HG02678 (cell line): ENCODE results near the gene TSPEAR.
"Not testable (repeated sequence)": the region's sequence is repeated elsewhere in the genome, so short reads cannot be mapped to it uniquely, and the experiment has no call there.

ENCODE experiments used
- ATAC-seq: cut with Tn5 transposase; IDR thresholded peaks from one replicate; pipeline ENCODE4 v1.9.1; 2021; ENCODE audit warnings: mild to moderate bottlenecking, moderate library complexity; ENCODE audit not compliant: unreplicated experiment

TSPEAR gene

DNA sequence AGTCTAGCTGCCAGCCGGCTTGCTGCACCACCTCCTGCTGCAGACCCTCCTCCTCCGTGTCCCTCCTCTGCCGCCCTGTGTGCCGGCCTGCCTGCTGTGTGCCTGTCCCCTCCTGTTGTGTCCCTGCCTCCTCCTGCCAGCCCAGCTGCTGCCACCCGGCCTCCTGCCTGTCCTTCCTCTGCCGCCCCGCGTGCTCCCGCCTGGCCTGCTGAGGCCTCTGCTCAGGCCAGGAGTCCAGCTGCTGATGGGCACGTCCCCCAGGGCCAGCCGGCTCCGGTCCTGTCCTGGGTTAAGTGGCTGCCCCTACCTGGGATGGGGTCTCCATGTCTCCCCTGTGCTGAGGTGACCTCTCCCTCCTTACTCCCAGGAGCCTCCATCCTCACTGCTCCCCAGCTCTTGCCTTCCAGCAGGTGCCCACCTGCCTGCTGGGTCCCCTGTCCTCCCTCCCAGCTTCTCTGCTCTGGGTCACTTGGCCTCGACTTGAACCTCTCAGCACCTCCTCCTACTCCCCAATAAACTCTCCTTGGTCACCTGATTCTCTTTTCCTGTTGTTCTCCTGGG is 98.6 kb downstream of the TSPEAR start:
- ATAC-seq = no peak

DNA sequence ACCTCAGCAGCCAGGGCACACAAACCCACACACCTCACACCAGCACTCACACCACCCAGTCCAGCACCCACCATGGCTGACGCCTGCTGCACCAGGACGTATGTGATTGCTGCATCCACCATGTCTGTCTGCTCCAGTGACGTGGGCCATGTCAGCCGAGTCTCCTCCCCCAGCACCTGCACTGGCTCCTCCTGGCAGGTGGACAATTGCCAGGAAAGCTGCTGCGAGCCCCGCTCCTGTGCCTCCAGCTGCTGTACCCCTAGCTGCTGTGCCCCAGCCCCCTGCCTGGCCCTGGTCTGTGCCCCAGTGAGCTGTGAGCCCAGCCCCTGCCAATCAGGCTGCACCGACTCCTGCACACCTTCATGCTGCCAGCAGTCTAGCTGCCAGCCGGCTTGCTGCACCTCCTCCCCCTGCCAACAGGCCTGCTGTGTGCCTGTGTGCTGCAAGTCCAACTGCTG is 99.3 kb downstream of the TSPEAR start, which contains the start of gene KRTAP10-8:
KRTAP10-8 (plus strand) TSS at position 51 of the 458 bp plus-strand sequence; CDS start at position 73, 22 bp downstream.
- ATAC-seq = no peak

DNA sequence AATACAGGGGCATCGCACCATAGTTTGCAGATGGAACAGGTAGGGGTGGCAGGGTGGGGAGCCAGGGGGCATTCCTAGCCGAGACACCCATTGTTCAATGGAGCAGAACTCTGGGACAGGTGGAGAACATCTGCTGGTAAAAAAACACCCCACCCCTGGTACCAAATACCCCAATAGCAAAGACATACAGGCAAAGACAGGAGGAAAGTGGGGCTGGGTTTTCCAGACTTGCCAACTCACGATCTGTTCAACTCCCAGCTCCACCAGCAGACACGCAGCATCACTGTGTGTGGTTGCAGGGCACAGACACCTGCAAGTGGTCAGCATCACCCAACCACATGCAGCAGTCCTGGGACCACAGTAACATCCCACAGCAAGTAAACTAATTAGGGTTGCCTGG is 99.8 kb downstream of the TSPEAR start:
- ATAC-seq = no peak

DNA sequence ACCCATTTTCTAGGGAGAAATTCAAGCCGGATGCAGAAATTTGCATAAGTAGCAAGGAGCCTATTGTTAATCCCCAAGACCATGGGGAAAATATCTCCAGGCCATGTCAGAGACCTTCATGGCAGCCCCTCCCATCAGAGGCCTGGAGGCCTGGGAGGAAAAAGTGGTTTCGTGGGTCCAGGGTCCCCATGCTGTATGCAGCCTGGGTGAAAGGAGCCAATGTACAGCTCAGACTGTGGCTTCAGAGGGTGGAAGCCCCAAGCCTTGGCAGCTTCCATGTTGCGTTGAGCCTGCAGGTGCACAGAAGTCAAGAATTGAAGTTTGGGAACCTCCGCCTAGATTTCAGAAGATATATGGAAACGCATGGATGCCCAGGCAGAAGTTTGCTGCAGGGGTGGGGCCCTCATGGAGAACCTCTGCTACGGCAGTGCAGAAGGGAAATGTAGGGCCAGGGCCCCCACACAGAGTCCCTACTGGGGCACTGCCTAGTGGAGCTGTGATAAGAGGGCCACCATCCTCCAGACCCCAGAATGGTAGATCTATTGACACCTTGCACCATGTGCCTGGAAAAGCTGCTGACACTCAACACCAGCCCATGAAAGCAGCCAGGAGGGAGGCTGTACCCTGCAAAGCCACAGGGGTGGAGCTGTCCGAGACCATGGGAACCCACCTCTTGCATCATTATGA is 101.1 kb downstream of the TSPEAR start:
- ATAC-seq = not testable (repeated sequence)

DNA sequence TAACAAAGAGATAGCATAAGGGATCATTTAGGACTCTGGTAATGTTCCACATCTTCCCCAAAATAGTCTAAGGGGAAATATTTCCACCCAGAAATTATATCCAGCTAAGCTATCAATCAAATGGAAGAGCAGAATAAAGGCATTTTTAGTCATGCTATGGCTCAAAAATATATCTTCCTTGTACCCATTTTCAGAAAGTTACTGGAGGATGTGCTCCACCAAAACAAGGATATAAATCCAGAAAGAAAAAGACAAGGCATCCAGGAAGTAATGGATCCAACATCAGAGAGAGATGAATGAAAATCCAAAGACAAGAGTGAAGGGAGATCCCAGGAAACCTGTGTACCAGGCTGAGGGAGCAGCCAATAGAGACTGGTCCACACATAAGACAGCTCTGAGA is 102.2 kb downstream of the TSPEAR start:
- no peak for ATAC-seq

DNA sequence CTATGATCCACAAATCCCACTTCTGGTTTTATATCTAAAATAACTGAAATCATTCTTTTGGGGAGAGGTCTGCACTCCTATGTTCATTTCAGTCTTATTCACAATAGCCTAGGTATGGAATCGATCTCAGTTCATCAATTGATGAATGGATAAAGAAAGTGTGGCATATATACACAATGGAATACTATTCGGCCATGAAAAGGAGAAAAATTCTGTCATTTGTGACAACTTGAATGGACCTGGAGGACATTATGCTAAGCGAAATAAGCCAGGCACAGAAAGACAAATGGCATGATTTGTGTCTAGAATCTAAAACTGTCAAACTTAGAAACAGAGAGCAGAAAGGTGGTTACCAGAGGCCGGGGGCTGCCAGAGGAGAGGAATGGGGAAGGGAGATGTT is 104.9 kb downstream of the TSPEAR start:
- no peak for ATAC-seq

DNA sequence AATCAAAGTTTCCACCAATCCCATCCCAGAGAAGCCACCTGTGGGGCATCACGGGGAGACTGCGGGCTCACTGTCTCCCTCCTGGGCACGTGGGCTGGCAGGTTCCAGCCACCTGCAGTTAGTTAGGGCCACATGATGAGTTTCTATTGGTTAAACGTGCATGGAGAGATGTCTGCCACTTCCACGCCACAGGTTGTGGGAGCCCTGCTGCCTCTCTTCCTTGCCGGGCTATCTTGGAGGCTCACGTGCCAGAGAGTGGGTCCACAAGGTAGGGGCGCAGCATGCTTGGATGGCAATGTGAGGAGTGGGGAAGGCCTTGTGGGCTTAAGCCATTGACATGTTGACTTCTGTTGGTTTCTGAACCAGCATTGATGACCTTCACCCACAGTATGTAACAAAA is 107.5 kb downstream of the TSPEAR start:
- no peak for ATAC-seq

DNA sequence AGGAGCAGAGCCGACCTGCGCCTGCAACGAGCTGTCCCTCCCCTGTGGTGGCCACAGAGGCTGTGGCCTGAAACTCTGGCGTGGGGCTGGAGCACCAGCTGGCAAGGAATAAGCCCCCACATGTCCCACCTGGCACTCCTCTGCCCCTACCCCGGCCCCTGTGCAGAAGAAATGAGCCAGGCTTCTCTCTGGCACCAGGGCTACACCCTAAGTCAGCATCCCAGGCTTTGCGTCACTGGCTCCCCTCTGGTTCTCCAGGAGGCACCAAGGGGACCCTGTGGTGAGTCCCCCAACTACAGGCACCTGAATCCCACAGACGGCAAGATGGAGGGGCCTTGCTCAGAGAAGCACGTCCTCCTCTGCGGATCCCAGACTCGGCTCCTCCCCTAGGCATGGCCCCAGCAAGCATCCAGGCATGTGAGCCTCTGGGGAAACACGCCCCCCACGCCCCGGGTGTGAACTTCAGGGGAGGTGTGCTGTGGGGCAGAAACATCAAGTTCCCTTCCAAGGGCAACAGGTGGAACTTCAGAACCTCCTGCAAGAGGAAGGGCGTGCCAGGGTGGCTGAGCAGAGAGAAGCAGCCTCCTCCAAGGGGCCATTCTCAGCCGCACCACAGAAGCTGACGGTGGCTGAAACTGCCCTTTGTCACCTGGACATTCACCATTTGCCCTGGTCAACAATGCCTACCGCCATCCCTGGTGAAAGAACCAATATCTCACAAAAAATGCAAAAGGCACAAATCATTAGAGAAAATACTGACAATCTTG is 108.1 kb downstream of the TSPEAR start:
- ATAC-seq = no peak

DNA sequence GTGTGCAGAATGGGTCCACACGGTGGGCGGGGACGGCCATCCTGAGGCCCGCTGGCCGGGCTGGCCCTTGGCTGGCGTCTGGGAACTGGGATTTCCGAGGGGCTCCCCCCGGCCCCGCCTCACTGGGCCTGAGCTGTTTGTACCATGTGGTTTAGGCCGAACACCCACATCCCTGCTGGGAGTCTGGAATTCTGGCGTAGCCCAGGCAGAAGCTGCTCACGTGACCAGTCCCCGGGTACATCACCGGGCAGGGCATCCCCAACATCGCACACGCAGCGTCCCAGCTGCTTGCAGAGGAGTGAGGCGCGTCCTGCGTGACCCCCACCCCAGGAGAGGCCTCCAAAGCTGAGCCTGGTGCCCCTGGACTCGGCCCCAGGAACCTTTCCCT is 108.9 kb downstream of the TSPEAR start:
- ATAC-seq = no peak

DNA sequence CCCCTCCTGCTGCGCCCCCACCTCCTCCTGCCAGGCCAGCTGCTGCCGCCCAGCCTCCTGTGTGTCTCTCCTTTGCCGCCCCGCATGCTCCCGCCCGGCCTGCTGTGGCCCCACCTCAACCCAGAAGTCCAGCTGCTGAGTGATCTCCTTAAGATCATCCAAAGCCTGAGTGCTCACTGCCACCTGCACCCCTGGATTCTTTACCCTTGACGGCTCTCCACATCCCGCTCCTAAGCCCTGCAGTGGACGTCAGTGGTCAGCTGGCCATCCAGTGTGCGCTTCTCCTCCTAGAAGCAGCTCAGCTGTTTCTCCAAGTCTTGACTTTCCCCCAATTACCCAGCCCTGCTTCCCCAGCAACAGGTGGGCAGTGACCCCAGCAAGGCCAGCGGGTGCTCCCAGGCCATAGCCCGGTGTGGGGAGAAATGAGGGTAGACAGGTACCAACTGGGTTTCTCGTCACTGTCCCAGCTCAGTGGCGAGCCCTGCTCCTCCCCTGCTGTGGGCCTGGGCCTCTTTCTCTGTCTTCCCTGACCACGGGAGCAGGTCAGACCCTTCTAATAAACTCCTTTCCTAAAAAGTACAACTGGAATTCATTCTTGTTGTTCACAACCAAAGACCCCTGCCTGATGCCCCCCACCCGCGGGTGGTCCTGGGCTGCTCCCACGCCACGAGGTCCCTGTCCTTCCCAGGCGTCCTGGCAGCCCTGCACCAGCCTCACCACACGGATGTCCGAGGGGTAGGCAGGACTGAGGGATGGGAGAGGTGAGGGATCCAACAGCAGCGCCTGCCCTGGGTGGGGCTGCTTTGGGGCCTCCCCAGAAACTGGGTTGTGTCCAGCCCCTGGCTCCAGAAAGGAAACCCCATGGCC is 109.5 kb downstream of the TSPEAR start:
- ATAC-seq = no peak

DNA sequence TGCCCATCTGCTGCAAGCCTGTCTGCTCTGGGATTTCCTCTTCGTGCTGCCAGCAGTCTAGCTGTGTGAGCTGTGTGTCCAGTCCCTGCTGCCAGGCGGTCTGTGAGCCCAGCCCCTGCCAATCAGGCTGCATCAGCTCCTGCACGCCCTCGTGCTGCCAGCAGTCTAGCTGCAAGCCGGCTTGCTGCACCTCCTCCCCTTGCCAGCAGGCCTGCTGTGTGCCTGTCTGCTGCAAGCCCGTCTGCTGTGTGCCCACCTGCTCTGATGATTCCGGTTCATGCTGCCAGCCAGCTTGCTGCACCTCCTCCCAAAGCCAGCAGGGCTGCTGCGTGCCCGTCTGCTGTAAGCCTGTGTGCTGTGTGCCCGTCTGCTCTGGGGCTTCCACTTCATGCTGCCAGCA is 110.3 kb downstream of the TSPEAR start:
- not testable (repeated sequence) for ATAC-seq

DNA sequence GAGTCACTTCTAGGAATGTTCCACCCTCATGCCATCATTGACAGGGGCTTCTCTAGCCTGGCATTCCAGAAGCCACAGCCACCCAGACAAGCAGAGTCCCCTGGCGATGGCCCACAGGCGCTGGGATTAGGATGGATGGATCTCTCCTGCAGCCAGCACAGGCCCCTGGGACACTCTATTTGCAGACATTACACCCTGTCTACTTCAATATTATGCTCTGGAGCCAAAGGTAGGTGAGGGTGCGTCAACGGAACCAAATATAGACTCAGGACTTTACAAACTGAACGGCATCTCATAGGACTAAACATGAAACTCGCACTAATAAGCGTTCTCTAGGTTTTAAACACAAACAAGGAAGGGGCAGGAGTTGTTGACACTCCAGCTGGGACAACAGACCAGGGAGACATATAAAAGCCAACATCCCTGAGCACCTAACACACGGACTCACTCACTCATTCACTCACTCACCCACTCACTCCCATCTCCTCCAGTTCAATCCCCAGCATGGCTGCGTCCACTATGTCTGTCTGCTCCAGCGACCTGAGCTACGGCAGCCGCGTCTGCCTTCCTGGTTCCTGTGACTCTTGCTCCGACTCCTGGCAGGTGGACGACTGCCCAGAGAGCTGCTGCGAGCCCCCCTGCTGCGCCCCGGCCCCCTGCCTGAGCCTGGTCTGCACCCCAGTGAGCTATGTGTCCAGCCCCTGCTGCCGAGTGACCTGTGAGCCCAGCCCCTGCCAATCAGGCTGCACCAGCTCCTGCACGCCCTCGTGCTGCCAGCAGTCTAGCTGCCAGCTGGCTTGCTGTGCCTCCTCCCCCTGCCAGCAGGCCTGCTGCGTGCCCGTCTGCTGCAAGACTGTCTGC is 111.0 kb downstream of the TSPEAR start, which contains the start of gene KRTAP10-7:
KRTAP10-7 (plus strand) TSS at position 480 of the 861 bp plus-strand sequence; CDS start at position 505, 25 bp downstream.
- ATAC-seq = not testable (repeated sequence)

DNA sequence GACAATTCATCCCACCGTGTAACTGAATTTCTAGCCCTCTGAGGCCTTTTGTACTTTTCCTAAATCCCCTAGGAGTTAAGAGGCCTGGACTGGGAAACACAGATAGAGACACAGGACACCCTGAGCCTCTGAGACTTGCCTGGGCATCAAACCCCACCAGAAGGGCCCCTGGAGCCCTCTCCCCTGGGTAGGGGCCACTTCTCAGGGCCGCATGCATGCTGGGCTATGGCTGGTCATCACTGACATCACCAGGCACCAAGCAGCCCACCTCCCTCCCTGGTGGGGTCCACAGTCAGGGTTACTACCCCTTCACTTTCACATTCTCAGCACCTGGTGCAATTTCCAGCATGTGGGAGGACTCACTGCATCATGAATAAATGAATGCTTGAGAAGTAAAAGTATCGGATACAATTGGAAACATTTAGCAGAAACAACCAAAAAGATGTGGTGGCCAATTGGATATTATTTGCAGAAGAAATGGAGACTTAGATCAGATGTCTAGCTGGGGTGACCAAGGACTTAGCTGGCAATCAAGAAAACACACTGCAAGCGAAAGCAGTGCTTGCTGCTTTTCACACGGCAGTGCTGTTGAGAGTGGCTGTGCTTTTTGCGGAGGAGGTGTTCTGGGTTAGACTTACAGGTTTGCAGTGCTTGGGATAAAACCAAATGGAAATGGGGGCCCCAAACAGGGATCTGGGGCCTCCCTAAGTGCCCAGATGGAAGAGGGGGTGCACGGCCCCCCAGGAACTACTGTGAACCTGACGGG is 111.9 kb downstream of the TSPEAR start:
- no peak for ATAC-seq

DNA sequence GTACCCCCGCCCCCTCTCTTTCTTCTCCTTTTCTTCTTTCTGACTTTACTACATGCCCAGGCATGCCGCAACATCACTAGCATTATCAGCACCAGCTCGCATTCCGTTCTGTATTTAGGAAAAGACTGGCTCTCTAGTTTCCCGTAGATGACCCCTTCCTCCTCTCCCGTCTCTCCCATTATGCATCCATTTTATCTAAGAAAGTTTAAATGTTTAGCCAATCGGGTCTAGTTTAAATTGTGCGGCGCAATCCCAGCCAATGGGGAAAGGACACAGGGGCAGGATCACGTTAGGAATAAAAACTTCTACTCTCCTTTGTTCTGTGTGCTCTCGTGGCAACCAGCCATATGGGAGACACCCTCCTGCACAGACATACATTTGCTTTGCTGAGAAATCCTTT is 113.3 kb downstream of the TSPEAR start:
- ATAC-seq = no peak

DNA sequence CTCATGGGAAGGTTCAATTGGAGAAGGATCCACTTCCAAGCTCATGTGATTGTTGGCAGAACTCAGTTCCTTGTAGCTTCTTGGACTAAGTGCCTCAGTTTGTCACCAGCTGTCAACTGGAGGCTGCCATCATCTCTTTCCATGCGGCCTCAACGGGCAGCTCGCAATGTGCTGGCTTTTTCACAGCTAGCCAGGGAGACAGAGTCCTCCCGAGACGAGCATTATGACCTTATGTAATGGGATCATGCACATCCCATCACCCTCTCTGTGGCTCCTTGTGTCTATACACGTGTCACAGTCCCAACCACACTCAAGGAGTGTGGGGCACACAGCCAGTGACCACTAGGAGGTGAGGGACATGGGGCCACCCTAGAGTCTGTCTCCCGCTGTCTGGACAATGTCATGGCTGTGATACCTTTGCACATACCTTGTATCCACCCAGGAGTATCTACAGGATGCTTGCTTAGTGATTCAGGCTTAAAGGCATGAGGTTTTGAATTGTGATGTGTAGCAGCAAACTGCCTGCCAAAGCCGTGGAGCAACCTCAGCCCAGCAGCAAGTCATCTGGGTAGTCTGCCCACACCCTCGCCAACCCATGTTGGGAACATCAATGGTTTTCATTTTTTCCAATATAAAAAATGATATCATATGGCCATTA is 115.2 kb downstream of the TSPEAR start:
- no peak for ATAC-seq

DNA sequence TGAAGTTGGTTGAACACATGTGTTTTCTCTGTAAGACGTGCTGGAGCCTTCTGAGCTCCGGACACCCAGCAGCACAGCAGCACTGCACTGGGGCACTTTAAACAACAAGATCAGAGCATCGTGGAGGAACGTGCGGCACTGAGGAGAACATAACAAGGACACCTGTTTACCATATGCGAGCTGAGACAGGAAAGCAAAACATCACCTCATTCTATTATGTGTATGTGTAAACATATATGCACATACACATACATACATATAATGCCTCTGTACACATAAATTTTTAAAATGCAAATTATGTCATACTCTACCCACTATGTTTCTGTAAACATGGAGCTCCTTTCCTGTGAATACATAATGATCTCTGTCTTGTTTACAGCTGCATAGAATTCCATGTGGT is 115.8 kb downstream of the TSPEAR start:
- ATAC-seq = no peak

DNA sequence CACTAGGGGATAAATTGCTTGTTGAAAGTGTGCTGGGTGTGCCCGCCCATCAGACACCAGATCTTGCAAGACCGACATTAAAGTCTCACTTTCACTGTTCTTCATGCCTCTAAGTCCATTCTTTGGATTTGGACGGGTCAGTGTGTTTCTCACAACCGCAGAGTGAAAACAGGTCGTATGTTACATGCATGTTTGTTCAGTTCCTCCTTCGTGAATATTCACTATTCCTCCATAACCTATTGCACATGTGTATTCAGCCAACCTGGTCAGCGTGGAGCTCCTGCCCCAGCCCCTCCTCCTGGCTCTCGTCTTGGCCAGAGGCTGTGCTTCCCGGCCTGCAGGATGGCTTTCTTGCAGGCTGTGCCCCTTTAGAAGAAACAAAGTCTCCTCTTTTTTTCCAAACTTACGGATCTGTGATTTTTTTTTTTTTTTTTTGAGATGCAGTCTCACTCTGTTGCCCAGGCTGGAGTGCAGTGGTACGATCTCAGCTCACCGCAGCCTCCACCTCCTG is 116.9 kb downstream of the TSPEAR start:
- no peak for ATAC-seq

DNA sequence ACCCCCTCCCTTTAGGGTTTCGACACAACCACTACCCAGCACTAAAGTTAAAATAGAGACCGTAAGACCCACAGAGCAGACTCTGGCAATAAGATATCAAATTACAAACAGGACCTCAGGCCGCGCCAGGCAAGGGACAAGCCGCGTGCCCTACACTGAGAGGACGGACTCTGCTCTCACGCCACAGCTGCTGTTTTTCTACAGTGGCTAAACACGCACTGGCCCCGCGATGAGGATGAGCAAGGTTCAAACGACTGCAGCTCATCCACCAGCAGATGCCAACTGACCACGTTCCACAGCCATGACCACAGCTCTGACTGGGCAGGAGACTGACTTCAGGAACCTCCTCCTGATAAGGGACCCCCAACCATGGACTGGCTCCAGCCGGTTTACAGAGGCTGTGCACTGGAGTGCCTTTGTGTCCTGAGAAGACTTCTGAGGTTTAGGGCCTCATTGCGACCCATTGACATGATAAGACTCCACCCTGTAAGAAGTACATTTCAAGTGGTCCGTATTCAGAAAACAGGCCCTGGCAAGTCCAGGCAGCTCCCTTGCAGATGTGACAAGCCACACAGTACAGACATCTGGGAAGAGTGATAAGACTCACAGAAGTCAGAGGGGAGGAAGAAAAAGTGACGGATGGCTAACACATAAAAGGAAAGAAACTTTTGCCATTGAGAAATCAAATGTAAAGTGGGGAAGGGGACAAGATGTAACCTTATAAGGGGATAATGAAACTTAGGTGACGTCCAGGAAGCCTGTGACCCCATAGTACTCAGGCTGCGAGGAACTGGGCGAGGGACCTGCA is 117.6 kb downstream of the TSPEAR start:
- no peak for ATAC-seq
